ENCODE measurements around the gene CRLF1.
A peak's percentile ranks its signal among the peaks of the same experiment; 100 is the strongest.

Gene CRLF1

GRCh38 chr19:18647807-18648206 is 41.2 kb upstream of the CRLF1 start:
- no peak overlapping the region for H3K4me3 ChIP-seq (ENCODE audit: extremely low read depth, insufficient read depth, low read length, poor library complexity, severe bottlenecking)
- no peaks in the 10 kb centered on the region for H3K36me3 ChIP-seq (ENCODE audit: control insufficient read depth, insufficient read depth, low read length)
- H3K9me3 ChIP-seq (ENCODE audit: control insufficient read depth, low read length): peaks cover 8% of the 10 kb centered on the region
- H3K27ac ChIP-seq (ENCODE audit: low read depth, low read length, severe bottlenecking): no peak overlapping the region
- 93 to 94% methylated on average over 10 of the region's 10 CpGs for WGBS, 2 experiments (ENCODE audit: insufficient coverage in 2 of 2)
- H3K4me1 ChIP-seq (ENCODE audit: control insufficient read depth, insufficient read depth, low read length, poor library complexity, severe bottlenecking): peaks cover 48% of the 10 kb centered on the region

GRCh38 chr19:18647371-18647767 is 40.8 kb upstream of the CRLF1 start:
- Histone ChIP-seq H3K27ac (ENCODE audit: low read depth, low read length, severe bottlenecking) (no peak overlapping the region), H3K36me3 (ENCODE audit: control insufficient read depth, insufficient read depth, low read length) (no peaks in the 10 kb centered on the region)
- 92% methylated on average over 1 of the region's 1 CpG; no CpG with 5 or more reads in 1 of the 2 experiments for WGBS, 2 experiments (ENCODE audit: insufficient coverage in 2 of 2)

GRCh38 chr19:18646535-18647370 is 40.2 kb upstream of the CRLF1 start:
- H3K4me3 ChIP-seq (ENCODE audit: extremely low read depth, insufficient read depth, low read length, poor library complexity, severe bottlenecking): no peak overlapping the region
- no peak overlapping the region for H3K27ac ChIP-seq (ENCODE audit: low read depth, low read length, severe bottlenecking)
- peaks cover 44% of the 10 kb centered on the region for H3K4me1 ChIP-seq (ENCODE audit: control insufficient read depth, insufficient read depth, low read length, poor library complexity, severe bottlenecking)
- H3K36me3 ChIP-seq (ENCODE audit: control insufficient read depth, insufficient read depth, low read length): no peaks in the 10 kb centered on the region
- WGBS, 2 experiments (ENCODE audit: insufficient coverage in 2 of 2): 89% methylated on average over 28 to 30 of the region's 34 CpGs
- H3K9me3 ChIP-seq (ENCODE audit: control insufficient read depth, low read length): peaks cover 8% of the 10 kb centered on the region

More at GRCh38 chr19:18647371-18647767, 40.8 kb upstream of the CRLF1 start:
- Histone ChIP-seq H3K4me3 (ENCODE audit: extremely low read depth, insufficient read depth, low read length, poor library complexity, severe bottlenecking) (no peak overlapping the region), H3K4me1 (ENCODE audit: control insufficient read depth, insufficient read depth, low read length, poor library complexity, severe bottlenecking) (peaks cover 48% of the 10 kb centered on the region), H3K9me3 (ENCODE audit: control insufficient read depth, low read length) (peaks cover 8% of the 10 kb centered on the region)

- H3K36me3 ChIP-seq (ENCODE audit: control insufficient read depth, insufficient read depth, low read length): no peaks in the 10 kb centered on the region
- no peak overlapping the region for H3K27ac ChIP-seq (ENCODE audit: low read depth, low read length, severe bottlenecking)
- H3K9me3 ChIP-seq (ENCODE audit: control insufficient read depth, low read length): peaks cover 8% of the 10 kb centered on the region
- peaks cover 28% of the 10 kb centered on the region for H3K4me1 ChIP-seq (ENCODE audit: control insufficient read depth, insufficient read depth, low read length, poor library complexity, severe bottlenecking)
- 89 to 91% methylated on average over 10 to 13 of the region's 13 CpGs for WGBS, 2 experiments (ENCODE audit: insufficient coverage in 2 of 2)
- no peak overlapping the region for H3K4me3 ChIP-seq (ENCODE audit: extremely low read depth, insufficient read depth, low read length, poor library complexity, severe bottlenecking)
Observed at GRCh38 chr19:18645035-18645511, 38.5 kb upstream of the CRLF1 start.

- H3K9me3 ChIP-seq (ENCODE audit: control insufficient read depth, low read length): peaks cover 8% of the 10 kb centered on the region
- H3K36me3 ChIP-seq (ENCODE audit: control insufficient read depth, insufficient read depth, low read length): no peaks in the 10 kb centered on the region
- no peak overlapping the region for H3K27ac ChIP-seq (ENCODE audit: low read depth, low read length, severe bottlenecking)
- no peak overlapping the region for H3K4me3 ChIP-seq (ENCODE audit: extremely low read depth, insufficient read depth, low read length, poor library complexity, severe bottlenecking)
- 77 to 84% methylated on average over 5 to 12 of the region's 15 CpGs for WGBS, 2 experiments (ENCODE audit: insufficient coverage in 2 of 2)
- peaks cover 23% of the 10 kb centered on the region for H3K4me1 ChIP-seq (ENCODE audit: control insufficient read depth, insufficient read depth, low read length, poor library complexity, severe bottlenecking)
Observed at GRCh38 chr19:18644196-18645034, 37.8 kb upstream of the CRLF1 start.

- 92 to 93% methylated on average over 8 of the region's 8 CpGs for WGBS, 2 experiments (ENCODE audit: insufficient coverage in 2 of 2)
- Histone ChIP-seq H3K4me1 (ENCODE audit: control insufficient read depth, insufficient read depth, low read length, poor library complexity, severe bottlenecking) (peaks cover 8% of the 10 kb centered on the region), H3K9me3 (ENCODE audit: control insufficient read depth, low read length) (peaks cover 8% of the 10 kb centered on the region), H3K27ac (ENCODE audit: low read depth, low read length, severe bottlenecking) (no peak overlapping the region), H3K36me3 (ENCODE audit: control insufficient read depth, insufficient read depth, low read length) (no peaks in the 10 kb centered on the region), H3K4me3 (ENCODE audit: extremely low read depth, insufficient read depth, low read length, poor library complexity, severe bottlenecking) (no peak overlapping the region)
Observed at GRCh38 chr19:18639706-18640243, 33.2 kb upstream of the CRLF1 start.

- WGBS, 2 experiments (ENCODE audit: insufficient coverage in 2 of 2): 88 to 93% methylated on average over 1 to 2 of the region's 3 CpGs
- H3K27ac ChIP-seq (ENCODE audit: low read depth, low read length, severe bottlenecking): no peak overlapping the region
- peak overlapping the region; percentile 79 for H3K4me3 ChIP-seq (ENCODE audit: extremely low read depth, insufficient read depth, low read length, poor library complexity, severe bottlenecking)
- peaks cover 6% of the 10 kb centered on the region for H3K4me1 ChIP-seq (ENCODE audit: control insufficient read depth, insufficient read depth, low read length, poor library complexity, severe bottlenecking)
- no peaks in the 10 kb centered on the region for H3K36me3 ChIP-seq (ENCODE audit: control insufficient read depth, insufficient read depth, low read length)
- no peaks in the 10 kb centered on the region for H3K9me3 ChIP-seq (ENCODE audit: control insufficient read depth, low read length)
Observed at GRCh38 chr19:18637673-18638630, 31.4 kb upstream of the CRLF1 start.

- no peak within 1 kb of the TSS for H3K27ac ChIP-seq (ENCODE audit: low read depth, low read length, severe bottlenecking)
- 4 to 5% methylated on average over 31 to 43 of the region's 47 CpGs for WGBS, 2 experiments (ENCODE audit: insufficient coverage in 2 of 2)
- peaks cover 6% of the 10 kb centered on the region for H3K4me1 ChIP-seq (ENCODE audit: control insufficient read depth, insufficient read depth, low read length, poor library complexity, severe bottlenecking)
- H3K4me3 ChIP-seq (ENCODE audit: extremely low read depth, insufficient read depth, low read length, poor library complexity, severe bottlenecking): peak within 1 kb of the TSS; percentile 79
- no peaks in the 10 kb centered on the region for H3K36me3 ChIP-seq (ENCODE audit: control insufficient read depth, insufficient read depth, low read length)
- H3K9me3 ChIP-seq (ENCODE audit: control insufficient read depth, low read length): no peaks in the 10 kb centered on the region
Observed at GRCh38 chr19:18636969-18637629, 30.5 kb upstream of the CRLF1 start, which contains the start of gene KLHL26. Gene KLHL26, plus strand, starts transcription at chr19:18637028. Its CDS starts 27 bp downstream, at chr19:18637055.

GRCh38 chr19:18636183-18636968 is 29.8 kb upstream of the CRLF1 start:
- H3K36me3 ChIP-seq (ENCODE audit: control insufficient read depth, insufficient read depth, low read length): no peaks in the 10 kb centered on the region
- 1% methylated on average over 25 to 27 of the region's 44 CpGs for WGBS, 2 experiments (ENCODE audit: insufficient coverage in 2 of 2)
- H3K4me3 ChIP-seq (ENCODE audit: extremely low read depth, insufficient read depth, low read length, poor library complexity, severe bottlenecking): peak overlapping the region; percentile 79
- H3K27ac ChIP-seq (ENCODE audit: low read depth, low read length, severe bottlenecking): no peak overlapping the region
- no peaks in the 10 kb centered on the region for H3K9me3 ChIP-seq (ENCODE audit: control insufficient read depth, low read length)
- peaks cover 6% of the 10 kb centered on the region for H3K4me1 ChIP-seq (ENCODE audit: control insufficient read depth, insufficient read depth, low read length, poor library complexity, severe bottlenecking)

Measured in mesodermal cell (in vitro differentiated cells).